Mesendoderm (in vitro differentiated cells): ENCODE data around the gene MYO3A.

ENCODE experiments used
- DNase-seq: peaks from one replicate; pipeline ENCODE4 v3.0.0; 2013
- H2AK5ac ChIP-seq: 2 replicates; pipeline ENCODE4 v1.6.1; 2013; ENCODE audit warnings: low read length, inconsistent platforms
- H2BK120ac ChIP-seq: 2 replicates; pipeline ENCODE4 v1.6.1; 2013; ENCODE audit warnings: low read depth, mild to moderate bottlenecking, low read length, moderate library complexity, mixed read lengths
- H2BK15ac ChIP-seq: replicated peaks from 2 replicates; pipeline ENCODE4 v1.6.1; 2013; ENCODE audit warnings: low read depth, mild to moderate bottlenecking, moderate library complexity
- H2BK5ac ChIP-seq: 2 replicates; pipeline ENCODE4 v1.6.1; 2013; ENCODE audit warnings: low read length, inconsistent platforms
- H3K18ac ChIP-seq: 2 replicates; pipeline ENCODE4 v1.6.1; 2013; ENCODE audit warnings: mild to moderate bottlenecking, low read length, mixed read lengths
- H3K23ac ChIP-seq: one replicate; pipeline ENCODE4 v1.6.1; 2013; ENCODE audit warnings: low read length
- H3K27ac ChIP-seq: 2 replicates; pipeline ENCODE4 v1.5.1; 2013; ENCODE audit warnings: low read depth, mild to moderate bottlenecking, inconsistent platforms, low read length, moderate library complexity
- H3K27me3 ChIP-seq: 2 replicates; pipeline ENCODE4 v1.6.1; 2013; ENCODE audit warnings: low read length, control low read depth, mild to moderate bottlenecking, inconsistent platforms; ENCODE audit not compliant: insufficient read depth, poor library complexity
- H3K36me3 ChIP-seq: 2 replicates; pipeline ENCODE4 v1.6.1; 2013; ENCODE audit warnings: low read length, inconsistent platforms; ENCODE audit not compliant: control insufficient read depth, insufficient read depth
- H3K4ac ChIP-seq: one replicate; pipeline ENCODE4 v1.6.1; 2013; ENCODE audit warnings: low read depth, mild to moderate bottlenecking, low read length, moderate library complexity
- H3K4me1 ChIP-seq: 2 replicates; pipeline ENCODE4 v1.6.1; 2013; ENCODE audit warnings: low read depth, low read length, inconsistent platforms; ENCODE audit not compliant: control insufficient read depth
- H3K4me2 ChIP-seq: 2 replicates; pipeline ENCODE4 v1.6.1; 2013; ENCODE audit warnings: low read length
- H3K4me3 ChIP-seq: 2 replicates; pipeline ENCODE4 v1.5.1; 2013; ENCODE audit warnings: mild to moderate bottlenecking, low read length
- H3K56ac ChIP-seq: one replicate; pipeline ENCODE4 v1.6.1; 2013; ENCODE audit warnings: low read length
- H3K79me1 ChIP-seq: 2 replicates; pipeline ENCODE4 v1.6.1; 2013; ENCODE audit warnings: low read length, inconsistent platforms
- H3K79me2 ChIP-seq: 2 replicates; pipeline ENCODE4 v1.6.1; 2013; ENCODE audit warnings: mild to moderate bottlenecking, low read length; ENCODE audit not compliant: control insufficient read depth, insufficient read depth
- H3K9ac ChIP-seq: 2 replicates; pipeline ENCODE4 v1.6.1; 2013; ENCODE audit warnings: low read length, inconsistent platforms
- H4K5ac ChIP-seq: one replicate; pipeline ENCODE4 v1.6.1; 2013; ENCODE audit warnings: low read length
- H4K8ac ChIP-seq: one replicate; pipeline ENCODE4 v1.6.1; 2013; ENCODE audit warnings: low read depth, mild to moderate bottlenecking, control low read depth, low read length, moderate library complexity
- WGBS: extraction: QIAGEN DNeasy Blood & Tissue Kit; methylation state at CpG from one replicate; pipeline ENCODE4 v1.1.7; 2013; ENCODE audit warnings: low lambda C conversion rate, missing lambda C conversion rate; ENCODE audit not compliant: insufficient coverage; ENCODE audit errors: extremely low coverage; 5-methylcytosine and 5-hydroxymethylcytosine counted together

The MYO3A gene

GRCh38 chr10:26015092-26015491 lies 81.1 kb downstream of the MYO3A start:
- no peak overlapping the region for H3K23ac ChIP-seq
- no peak overlapping the region for H3K4ac ChIP-seq
- no peak overlapping the region for H2BK15ac ChIP-seq
- no peak overlapping the region for H3K9ac ChIP-seq
- H2BK5ac ChIP-seq, result no peak overlapping the region
- H4K8ac ChIP-seq, result no peak overlapping the region
- no peak overlapping the region for H3K56ac ChIP-seq
- no peaks in the 10 kb centered on the region for H3K79me1 ChIP-seq
- H4K5ac ChIP-seq, result no peak overlapping the region
- H3K4me3 ChIP-seq, result no peak overlapping the region
- H3K36me3 ChIP-seq, result no peaks in the 10 kb centered on the region
- no peak overlapping the region for H3K18ac ChIP-seq
- H3K27ac ChIP-seq, result no peak overlapping the region
- no peak overlapping the region for H2AK5ac ChIP-seq
- no peak overlapping the region for H3K4me2 ChIP-seq
- WGBS, result no CpG with 5 or more reads among the region's 1 CpG
- no peak overlapping the region for H2BK120ac ChIP-seq
- no peak for DNase-seq
- H3K27me3 ChIP-seq, result no peaks in the 10 kb centered on the region
- no peaks in the 10 kb centered on the region for H3K4me1 ChIP-seq
- no peaks in the 10 kb centered on the region for H3K79me2 ChIP-seq

DNA sequence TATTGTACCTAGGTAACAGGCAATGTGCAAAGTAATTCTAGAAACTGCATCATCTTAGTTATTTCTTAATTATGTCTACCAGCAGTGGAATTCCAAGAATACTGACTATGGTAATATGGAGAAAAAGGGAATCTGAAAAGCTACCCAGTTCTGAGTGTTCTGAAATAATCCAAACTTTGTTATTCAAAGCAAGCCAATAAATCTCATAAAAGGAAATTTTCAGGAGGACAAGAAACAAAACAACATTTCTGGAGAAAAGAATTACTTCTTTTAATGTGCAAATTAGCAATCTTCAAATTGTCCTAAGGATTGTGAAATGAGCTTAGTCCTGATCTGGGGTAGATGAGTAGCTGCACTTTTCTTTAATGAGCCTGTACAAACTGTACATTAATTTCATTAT lies 88.8 kb downstream of the MYO3A start:
- H3K27ac ChIP-seq, result no peak overlapping the region
- no peak overlapping the region for H2AK5ac ChIP-seq
- H3K27me3 ChIP-seq, result no peaks in the 10 kb centered on the region
- no peak overlapping the region for H4K8ac ChIP-seq
- H3K9ac ChIP-seq, result no peak overlapping the region
- no peak for DNase-seq
- H3K23ac ChIP-seq, result no peak overlapping the region
- H3K4me3 ChIP-seq, result no peak overlapping the region
- no peak overlapping the region for H3K4ac ChIP-seq
- H3K56ac ChIP-seq, result no peak overlapping the region
- H2BK120ac ChIP-seq, result no peak overlapping the region
- peaks cover 2% of the 10 kb centered on the region for H3K36me3 ChIP-seq
- H3K18ac ChIP-seq, result no peak overlapping the region
- no peaks in the 10 kb centered on the region for H3K4me1 ChIP-seq
- no peaks in the 10 kb centered on the region for H3K79me2 ChIP-seq
- no peak overlapping the region for H2BK5ac ChIP-seq
- no peak overlapping the region for H4K5ac ChIP-seq
- H3K79me1 ChIP-seq, result no peaks in the 10 kb centered on the region
- H3K4me2 ChIP-seq, result no peak overlapping the region
- no peak overlapping the region for H2BK15ac ChIP-seq

- no peak overlapping the region for H3K23ac ChIP-seq
Measured at GRCh38 chr10:26024303-26024702, 90.3 kb downstream of the MYO3A start.

GRCh38 chr10:26025523-26025922 lies 91.5 kb downstream of the MYO3A start:
- Histone ChIP-seq H3K56ac (no peak overlapping the region), H4K5ac (no peak overlapping the region), H3K4me3 (no peak overlapping the region), H3K9ac (no peak overlapping the region), H3K36me3 (peaks cover 2% of the 10 kb centered on the region), H3K4me1 (peaks cover 2% of the 10 kb centered on the region), H3K23ac (no peak overlapping the region), H3K79me2 (no peaks in the 10 kb centered on the region), H3K79me1 (no peaks in the 10 kb centered on the region), H2BK120ac (no peak overlapping the region), H2BK15ac (no peak overlapping the region), H3K4me2 (no peak overlapping the region), H4K8ac (no peak overlapping the region), H2BK5ac (no peak overlapping the region), H2AK5ac (no peak overlapping the region), H3K4ac (no peak overlapping the region), H3K27me3 (no peaks in the 10 kb centered on the region), H3K27ac (no peak overlapping the region), H3K18ac (no peak overlapping the region)
- no peak for DNase-seq

More at GRCh38 chr10:26024303-26024702, 90.3 kb downstream of the MYO3A start:
- Histone ChIP-seq H3K79me2 (no peaks in the 10 kb centered on the region), H2AK5ac (no peak overlapping the region), H3K9ac (no peak overlapping the region), H3K79me1 (no peaks in the 10 kb centered on the region), H4K8ac (no peak overlapping the region), H2BK5ac (no peak overlapping the region), H2BK120ac (no peak overlapping the region), H3K4ac (no peak overlapping the region), H3K27me3 (no peaks in the 10 kb centered on the region), H3K56ac (no peak overlapping the region), H3K4me1 (no peaks in the 10 kb centered on the region), H3K36me3 (peaks cover 2% of the 10 kb centered on the region), H3K18ac (no peak overlapping the region), H3K4me2 (no peak overlapping the region), H3K4me3 (no peak overlapping the region), H4K5ac (no peak overlapping the region), H2BK15ac (no peak overlapping the region), H3K27ac (no peak overlapping the region)
- no CpG with 5 or more reads among the region's 2 CpGs for WGBS
- no peak for DNase-seq

DNA sequence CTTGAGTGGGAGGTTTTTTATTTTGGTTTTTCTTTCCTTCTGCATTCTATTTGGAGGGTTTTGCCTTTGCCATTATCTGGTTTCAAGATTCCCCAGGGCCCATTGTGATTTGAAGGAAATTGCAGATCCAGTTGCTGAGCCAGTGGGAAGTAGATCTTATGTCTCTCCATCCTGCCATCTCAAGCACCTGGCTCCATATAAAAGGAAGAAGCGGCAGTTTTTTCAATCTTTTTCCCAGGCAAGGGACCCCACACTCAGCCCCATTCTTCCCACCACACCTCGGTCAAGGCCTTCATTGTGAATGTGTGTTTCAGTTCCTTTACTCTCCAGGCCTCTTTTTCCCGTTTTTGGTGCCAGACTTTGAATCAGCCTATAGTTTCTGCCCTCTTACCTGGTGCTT lies 95.8 kb downstream of the MYO3A start:
- Histone ChIP-seq H3K4ac (peak overlapping the region; percentile 52), H4K8ac (no peak overlapping the region), H2BK5ac (no peak overlapping the region), H2AK5ac (no peak overlapping the region), H4K5ac (no peak overlapping the region), H3K4me3 (no peak overlapping the region), H3K18ac (no peak overlapping the region), H3K4me1 (peaks cover 2% of the 10 kb centered on the region), H2BK15ac (no peak overlapping the region), H3K4me2 (no peak overlapping the region), H3K23ac (no peak overlapping the region), H3K27ac (no peak overlapping the region), H3K79me1 (no peaks in the 10 kb centered on the region), H3K79me2 (no peaks in the 10 kb centered on the region), H3K56ac (no peak overlapping the region), H3K36me3 (no peaks in the 10 kb centered on the region), H3K27me3 (no peaks in the 10 kb centered on the region), H3K9ac (no peak overlapping the region), H2BK120ac (no peak overlapping the region)
- no peak for DNase-seq
- no CpG with 5 or more reads among the region's 3 CpGs for WGBS

DNA sequence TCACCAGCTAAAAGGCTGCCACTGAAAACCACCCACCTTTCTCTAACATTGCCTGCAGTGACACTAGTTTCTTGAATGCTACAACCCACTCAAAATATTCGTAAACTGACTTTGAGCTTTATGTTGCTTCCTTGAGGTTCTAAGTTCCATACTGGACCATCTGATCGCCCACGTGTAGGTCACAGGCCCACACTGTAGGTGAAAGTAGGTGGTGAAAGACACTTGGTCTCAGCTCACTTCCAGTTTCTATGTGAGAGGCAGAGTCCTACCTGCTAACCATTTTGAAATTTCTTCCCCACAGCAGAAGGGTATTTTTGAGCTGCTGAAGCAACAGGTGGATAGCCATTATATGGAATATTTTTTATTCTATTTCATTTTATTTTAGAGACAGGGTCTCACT lies 97.3 kb downstream of the MYO3A start:
- H3K27ac ChIP-seq, result no peak overlapping the region
- H2BK15ac ChIP-seq, result no peak overlapping the region
- no peak overlapping the region for H3K4me2 ChIP-seq
- no peak overlapping the region for H3K56ac ChIP-seq
- no peak overlapping the region for H3K4me3 ChIP-seq
- no peak overlapping the region for H3K23ac ChIP-seq
- H4K5ac ChIP-seq, result no peak overlapping the region
- no peaks in the 10 kb centered on the region for H3K79me2 ChIP-seq
- H2AK5ac ChIP-seq, result no peak overlapping the region
- H3K4me1 ChIP-seq, result peaks cover 2% of the 10 kb centered on the region
- H4K8ac ChIP-seq, result no peak overlapping the region
- H2BK5ac ChIP-seq, result no peak overlapping the region
- H2BK120ac ChIP-seq, result no peak overlapping the region
- DNase-seq, result no peak
- H3K9ac ChIP-seq, result no peak overlapping the region
- WGBS, result no CpG with 5 or more reads among the region's 3 CpGs
- no peaks in the 10 kb centered on the region for H3K27me3 ChIP-seq
- H3K18ac ChIP-seq, result no peak overlapping the region
- no peaks in the 10 kb centered on the region for H3K36me3 ChIP-seq
- no peak overlapping the region for H3K4ac ChIP-seq
- H3K79me1 ChIP-seq, result no peaks in the 10 kb centered on the region
